Common myeloid progenitor, CD34-positive (primary cell): ENCODE measurements around the gene REPS2.

Source experiments
- CTCF ChIA-PET: fragments of 350-600 bp; sonication (Branson Sonifier 250); formaldehyde crosslinking; loops from one replicate; lab custom pipeline; 2021; ENCODE audit warnings: antibody characterized with exemption; lab: Charles Lee
- POLR2A ChIA-PET: fragments of 350-600 bp; sonication (Branson Sonifier 250); formaldehyde crosslinking; loops from one replicate; lab custom pipeline; 2021; ENCODE audit warnings: antibody characterized with exemption; lab: Charles Lee
- DNase-seq, 3 donors: peaks; one replicate each; pipeline versions ENCODE4 v3.0.0 to v3.0.0-alpha.2; 2013
- H3K27ac ChIP-seq, 2 experiments: 1 replicate in 1 of 2; 2 replicates in 1 of 2; pipeline ENCODE4 v1.7.0; 2013; ENCODE audit warnings: inconsistent platforms in 2 of 2, low read length in 2 of 2, mild to moderate bottlenecking in 2 of 2, low read depth in 1 of 2, moderate library complexity in 1 of 2; ENCODE audit not compliant: severe bottlenecking in 2 of 2, insufficient read depth in 1 of 2, poor library complexity in 1 of 2
- H3K27me3 ChIP-seq, 5 experiments: replicated peaks in 2 of 5; 1 replicate in 3 of 5; 2 replicates in 2 of 5; pipeline versions ENCODE4 v1.6.1 to v1.7.0; 2013; ENCODE audit warnings: low read length in 4 of 5, mild to moderate bottlenecking in 2 of 5, moderate library complexity in 2 of 5, inconsistent platforms in 1 of 5; ENCODE audit not compliant: insufficient read depth in 5 of 5, control insufficient read depth in 4 of 5
- H3K36me3 ChIP-seq, 4 experiments: 1 replicate in 2 of 4; 2 replicates in 2 of 4; pipeline versions ENCODE4 v1.6.1 to v1.7.0; 2013; ENCODE audit warnings: low read length in 3 of 4, control low read depth in 1 of 4, mild to moderate bottlenecking in 1 of 4; ENCODE audit not compliant: control insufficient read depth in 4 of 4, insufficient read depth in 4 of 4
- H3K4me1 ChIP-seq, 4 experiments: 1 replicate in 3 of 4; 2 replicates in 1 of 4; pipeline versions ENCODE4 v1.6.1 to v1.7.1; 2013; ENCODE audit warnings: low read length in 3 of 4, mild to moderate bottlenecking in 3 of 4, control low read depth in 1 of 4, inconsistent platforms in 1 of 4, moderate library complexity in 1 of 4; ENCODE audit not compliant: control insufficient read depth in 4 of 4, insufficient read depth in 4 of 4; ENCODE audit errors: control extremely low read depth in 1 of 4
- H3K4me3 ChIP-seq, 7 experiments: 1 replicate in 4 of 7; 2 replicates in 3 of 7; pipeline versions ENCODE4 v1.5.1 to v1.7.0; 2013; ENCODE audit warnings: mild to moderate bottlenecking in 7 of 7, low read length in 6 of 7, moderate library complexity in 6 of 7, inconsistent platforms in 2 of 7, low read depth in 2 of 7, control low read depth in 1 of 7; ENCODE audit not compliant: insufficient read depth in 4 of 7, control insufficient read depth in 1 of 7; ENCODE audit errors: extremely low read depth in 1 of 7
- H3K9me3 ChIP-seq, 5 experiments: 1 replicate in 4 of 5; 2 replicates in 1 of 5; pipeline versions ENCODE4 v1.6.1 to v1.7.1; 2013; ENCODE audit warnings: low read length in 4 of 5, mild to moderate bottlenecking in 2 of 5, inconsistent platforms in 1 of 5, low read depth in 1 of 5, moderate library complexity in 1 of 5; ENCODE audit not compliant: control insufficient read depth in 4 of 5, insufficient read depth in 2 of 5; ENCODE audit errors: control extremely low read depth in 1 of 5
- WGBS: methylation state at CpG from one replicate; pipeline ENCODE4 v1.1.5; 2013; ENCODE audit not compliant: insufficient coverage; 5-methylcytosine and 5-hydroxymethylcytosine counted together

Gene REPS2

DNA sequence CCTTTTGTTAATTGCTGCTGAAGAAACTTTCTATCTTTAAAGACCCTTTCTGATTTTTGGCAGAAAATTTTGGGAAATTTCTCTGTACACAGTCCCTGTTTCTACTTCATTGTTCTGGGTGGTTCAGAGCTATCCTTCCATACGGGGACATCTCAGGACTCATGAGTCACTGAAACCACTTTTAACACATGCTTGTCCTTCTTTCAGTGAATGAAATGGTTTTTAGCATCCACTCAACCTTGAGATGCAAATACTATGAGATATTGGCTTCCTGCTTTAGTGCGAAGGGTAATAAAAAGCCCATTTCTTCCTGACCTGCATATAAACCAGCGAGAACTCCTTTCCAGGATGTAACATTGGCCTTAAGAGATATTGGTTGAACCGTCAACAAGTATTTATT, 158.0 kb downstream of the REPS2 start:
- POLR2A ChIA-PET, result no interaction called here
- Histone ChIP-seq H3K27ac (no peak overlapping the region), H3K36me3 (peaks cover 0 to 3% (median 0%) of the 10 kb centered on the region in 4 experiments), H3K4me1 (no peaks in the 10 kb centered on the region), H3K4me3 (no peak overlapping the region), H3K9me3 (peaks cover 0 to 3% (median 0%) of the 10 kb centered on the region in 5 experiments), H3K27me3 (peaks cover 0 to 9% (median 0%) of the 10 kb centered on the region in 5 experiments)
- CTCF ChIA-PET, result no interaction called here
- WGBS, result 83% methylated on average over 4 of the region's 4 CpGs
- DNase-seq, result no peak

- CTCF ChIA-PET, result interaction anchor here (0.9 kb wide), 1 partner anchor 8 kb away, joined by 3 read pairs; no protein-coding TSS in a partner anchor
Observed at GRCh38 chrX:17120816-17121215, 174.4 kb downstream of the REPS2 start.

DNA sequence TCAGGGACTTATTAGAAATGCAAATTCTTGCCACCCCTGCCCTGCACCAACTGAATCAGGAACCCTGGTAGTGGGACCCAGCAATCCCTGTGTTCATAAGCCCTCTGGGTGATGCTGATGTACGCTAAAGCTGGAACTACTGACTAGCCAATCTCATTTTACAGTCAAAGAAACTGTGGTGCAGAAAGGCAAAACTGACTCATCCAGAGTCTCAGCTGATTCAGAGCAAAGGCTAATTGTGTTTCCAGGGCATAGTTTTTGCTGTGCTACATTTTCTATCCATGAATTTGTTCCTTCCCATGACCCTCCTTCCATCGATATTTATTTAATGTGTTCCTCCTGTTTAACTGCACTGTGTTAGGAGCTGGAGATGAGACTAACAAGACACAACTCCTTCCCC, 207.5 kb downstream of the REPS2 start:
- H3K9me3 ChIP-seq, result no peaks in the 10 kb centered on the region

More at GRCh38 chrX:17120816-17121215, 174.4 kb downstream of the REPS2 start:
- DNase-seq, result no peak
- peaks cover 0 to 3% (median 0%) of the 10 kb centered on the region in 5 experiments for H3K27me3 ChIP-seq
- H3K4me1 ChIP-seq, result no peaks in the 10 kb centered on the region
- H3K9me3 ChIP-seq, result peaks cover 0 to 3% (median 2%) of the 10 kb centered on the region in 5 experiments
- POLR2A ChIA-PET, result no interaction called here
- WGBS, result 81% methylated on average over 5 of the region's 6 CpGs
- H3K4me3 ChIP-seq, result no peak overlapping the region
- H3K27ac ChIP-seq, result no peak overlapping the region
- H3K36me3 ChIP-seq, result no peaks in the 10 kb centered on the region

DNA sequence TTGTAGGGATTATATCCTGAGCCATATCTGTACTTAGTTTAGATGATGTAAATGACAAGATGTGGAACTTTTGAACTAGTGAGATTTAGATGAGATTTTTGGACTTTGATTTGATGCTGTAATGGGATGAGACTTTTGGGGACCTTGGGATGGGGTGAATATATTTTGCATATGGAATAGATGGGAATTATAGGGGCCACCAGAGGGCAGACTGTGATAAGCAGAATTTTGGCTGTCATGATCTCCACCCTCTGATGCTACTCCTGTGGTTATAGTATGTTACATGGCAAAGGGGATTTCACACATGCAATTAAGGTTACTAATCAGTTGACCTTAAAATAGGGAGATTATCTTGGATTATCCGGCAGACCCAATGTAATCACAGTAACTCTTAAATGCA, 214.5 kb downstream of the REPS2 start:
- WGBS, result 93% methylated on average over 1 of the region's 1 CpG
- no peaks in the 10 kb centered on the region for H3K27me3 ChIP-seq
- no peaks in the 10 kb centered on the region for H3K36me3 ChIP-seq
- DNase-seq, result no peak
- CTCF ChIA-PET, result no interaction called here
- H3K9me3 ChIP-seq, result peaks cover 3 to 24% (median 10%) of the 10 kb centered on the region in 5 experiments
- no peak overlapping the region for H3K27ac ChIP-seq
- POLR2A ChIA-PET, result no interaction called here
- H3K4me1 ChIP-seq, result no peaks in the 10 kb centered on the region
- H3K4me3 ChIP-seq, result no peak overlapping the region

More for the DNA sequence above, 207.5 kb downstream of the REPS2 start:
- Histone ChIP-seq H3K27me3 (peaks cover 0 to 5% (median 0%) of the 10 kb centered on the region in 5 experiments), H3K27ac (no peak overlapping the region), H3K36me3 (peaks cover 0 to 2% (median 0%) of the 10 kb centered on the region in 4 experiments), H3K4me1 (no peaks in the 10 kb centered on the region), H3K4me3 (no peak overlapping the region)
- no peak for DNase-seq
- ChIA-PET CTCF (no interaction called here), POLR2A (no interaction called here)
- WGBS, result 88% methylated on average over 1 of the region's 2 CpGs

- DNase-seq, result no peak
- H3K27ac ChIP-seq, result no peak overlapping the region
- WGBS, result 100% methylated on average over 1 of the region's 1 CpG
- H3K4me1 ChIP-seq, result no peaks in the 10 kb centered on the region
- H3K9me3 ChIP-seq, result peaks cover 3 to 25% (median 10%) of the 10 kb centered on the region in 5 experiments
- H3K4me3 ChIP-seq, result no peak overlapping the region
- POLR2A ChIA-PET, result no interaction called here
- no peaks in the 10 kb centered on the region for H3K27me3 ChIP-seq
- CTCF ChIA-PET, result no interaction called here
- no peaks in the 10 kb centered on the region for H3K36me3 ChIP-seq
Observed at GRCh38 chrX:17161991-17162390, 215.5 kb downstream of the REPS2 start.

- Histone ChIP-seq H3K36me3 (no peaks in the 10 kb centered on the region), H3K9me3 (peaks cover 3 to 27% (median 10%) of the 10 kb centered on the region in 5 experiments), H3K27ac (no peak overlapping the region), H3K4me3 (no peak overlapping the region), H3K4me1 (no peaks in the 10 kb centered on the region), H3K27me3 (no peaks in the 10 kb centered on the region)
- POLR2A ChIA-PET, result no interaction called here
- CTCF ChIA-PET, result no interaction called here
- no peak for DNase-seq
- WGBS, result no CpG with 5 or more reads among the region's 1 CpG
Observed at GRCh38 chrX:17164079-17164478, 217.6 kb downstream of the REPS2 start.

GRCh38 chrX:17164941-17165340, 218.5 kb downstream of the REPS2 start:
- 100% methylated on average over 1 of the region's 1 CpG for WGBS

More at GRCh38 chrX:17164941-17165340, 218.5 kb downstream of the REPS2 start:
- Histone ChIP-seq H3K27ac (no peak overlapping the region), H3K36me3 (no peaks in the 10 kb centered on the region), H3K27me3 (no peaks in the 10 kb centered on the region), H3K4me3 (no peak overlapping the region), H3K9me3 (peaks cover 3 to 25% (median 10%) of the 10 kb centered on the region in 5 experiments), H3K4me1 (no peaks in the 10 kb centered on the region)
- no peak for DNase-seq
- ChIA-PET CTCF (no interaction called here), POLR2A (no interaction called here)
